Panc1 (cell line): ENCODE measurements around the gene IL19. TPM values are rescaled to one million over a fixed set of nuclear protein-coding genes. Genes with fewer than 3 reads are reported as not detected.

Source experiments
- ATAC-seq: fragments of 200-7000 bp; cut with Tn5 transposase; 2 replicates; pipeline ENCODE4 v1.9.1; 2020; ENCODE audit warnings: mild to moderate bottlenecking, moderate library complexity
- BruUV-seq: library from RNA; stranded (reverse); fragments of 400-500 nt; replicated peaks from 2 replicates; lab custom pipeline; 2021; lab: Mats Ljungman, UMichigan
- CTCF ChIA-PET: fragments of 300-600 bp; sonication (Branson Sonifier 250); formaldehyde crosslinking; loops from one replicate; lab custom pipeline; 2022; ENCODE audit warnings: antibody characterized with exemption; lab: Charles Lee
- POLR2A ChIA-PET: fragments of 300-600 bp; sonication (Branson Sonifier 250); formaldehyde crosslinking; loops from one replicate; lab custom pipeline; 2022; ENCODE audit warnings: antibody characterized with exemption; lab: Charles Lee
- DNase-seq: peaks from one replicate; pipeline ENCODE4 v3.0.0-alpha.2; 2010; ENCODE audit warnings: low read depth, low spot score
- H3K27ac ChIP-seq: 2 replicates; pipeline ENCODE4 v1.5.1; 2011; ENCODE audit warnings: mild to moderate bottlenecking, low read length, inconsistent platforms
- H3K27me3 ChIP-seq: fragments of 200-500 bp; sonication (Bioruptor generic); 2 replicates; pipeline ENCODE4 v1.6.0; 2014; ENCODE audit warnings: low read length, inconsistent platforms; ENCODE audit not compliant: control insufficient read depth, insufficient read depth
- H3K36me3 ChIP-seq: fragments of 200-500 bp; sonication (Bioruptor generic); 2 replicates; pipeline ENCODE4 v1.5.1; 2014; ENCODE audit warnings: inconsistent platforms, mild to moderate bottlenecking, low read length, moderate library complexity; ENCODE audit not compliant: control insufficient read depth, insufficient read depth
- H3K4me1 ChIP-seq: 2 replicates; pipeline ENCODE4 v1.5.1; 2011; ENCODE audit warnings: inconsistent platforms, mild to moderate bottlenecking, low read length, moderate library complexity; ENCODE audit not compliant: control insufficient read depth, insufficient read depth
- H3K4me3 ChIP-seq, 2 experiments: 2 replicates each; pipeline ENCODE4 v1.5.1; 2011 to 2012; ENCODE audit warnings: low read depth in 2 of 2, low read length in 2 of 2, mild to moderate bottlenecking in 2 of 2, inconsistent platforms in 1 of 2, moderate library complexity in 1 of 2
- H3K9me3 ChIP-seq: fragments of 200-500 bp; sonication (Bioruptor generic); 2 replicates; pipeline ENCODE4 v1.5.1; 2014; ENCODE audit warnings: low read depth, mild to moderate bottlenecking, inconsistent platforms, low read length, moderate library complexity; ENCODE audit not compliant: control insufficient read depth, insufficient read depth
- CTCF ChIP-seq: fragments of 450-650 bp; IDR thresholded peaks from 2 replicates; pipeline ENCODE4 v1.5.1; 2017; ENCODE audit warnings: mild to moderate bottlenecking
- POLR2AphosphoS5 ChIP-seq: IDR thresholded peaks from 2 replicates; pipeline ENCODE4 v1.6.1; 2012; ENCODE audit warnings: mild to moderate bottlenecking, low read depth, low read length, moderate library complexity
- REST ChIP-seq, 2 experiments: IDR thresholded peaks; 2 replicates each; pipeline ENCODE4 v1.6.1; 2011 to 2012; ENCODE audit warnings: low read depth in 2 of 2, control low read depth in 1 of 2, low read length in 1 of 2, mild to moderate bottlenecking in 1 of 2, moderate library complexity in 1 of 2; ENCODE audit not compliant: insufficient read depth in 1 of 2
- SIN3A ChIP-seq: IDR thresholded peaks from 2 replicates; pipeline ENCODE4 v1.6.1; 2012; ENCODE audit warnings: low read depth, mild to moderate bottlenecking, low read length, moderate library complexity, borderline replicate concordance; ENCODE audit not compliant: insufficient read depth
- TCF7L2 ChIP-seq: IDR thresholded peaks from 2 replicates; pipeline ENCODE4 v1.6.1; 2011; ENCODE audit warnings: mild to moderate bottlenecking, low read depth, low read length, inconsistent platforms
- in situ Hi-C: cut with HindIII; loops from 2 replicates; pipeline ENCODE4 v1.10.0; 2016; ENCODE audit warnings: low sequenced_read_pairs, low pct_unique_long_range_greater_than_20kb
- intact Hi-C: fragments of 100-400 bp; cut with micrococcal nuclease; formaldehyde crosslinking; loops from one replicate; pipeline ENCODE4 v1.10.0; 2022; ENCODE audit not compliant: unreplicated experiment
- total RNA-seq: library from RNA; stranded (reverse); gene quantifications from one replicate; pipeline ENCODE4 v1.2.1, GENCODE V29; 2021; ENCODE audit not compliant: unreplicated experiment

The IL19 gene
- total RNA-seq, 1 experiment from 2014 or later: not detected

GRCh38 chr1:206821493-206821892, 50.9 kb downstream of the IL19 start:
- ChIA-PET CTCF (no interaction called here), POLR2A (no interaction called here)
- Histone ChIP-seq H3K9me3 (no peaks in the 10 kb centered on the region), H3K4me1 (no peaks in the 10 kb centered on the region), H3K27ac (no peak overlapping the region), H3K27me3 (peaks cover 8% of the 10 kb centered on the region; the same call in 1 of the 2 replicates), H3K36me3 (no peaks in the 10 kb centered on the region), H3K4me3 (no peak overlapping the region)
- no peak for ATAC-seq
- intact Hi-C loops (no loop called here), in situ Hi-C loops (no loop called here)
- BruUV-seq: no TSS peak
- DNase-seq: no peak
- TF ChIP-seq REST (IDR thresholded peaks at IDR 0.05; ENCODE audit: insufficient read depth in 1 of 2, low read depth in 2 of 2, low read length in 1 of 2) (no peak), POLR2AphosphoS5 (no peak), TCF7L2 (no peak), SIN3A (no peak), CTCF (no peak)

DNA sequence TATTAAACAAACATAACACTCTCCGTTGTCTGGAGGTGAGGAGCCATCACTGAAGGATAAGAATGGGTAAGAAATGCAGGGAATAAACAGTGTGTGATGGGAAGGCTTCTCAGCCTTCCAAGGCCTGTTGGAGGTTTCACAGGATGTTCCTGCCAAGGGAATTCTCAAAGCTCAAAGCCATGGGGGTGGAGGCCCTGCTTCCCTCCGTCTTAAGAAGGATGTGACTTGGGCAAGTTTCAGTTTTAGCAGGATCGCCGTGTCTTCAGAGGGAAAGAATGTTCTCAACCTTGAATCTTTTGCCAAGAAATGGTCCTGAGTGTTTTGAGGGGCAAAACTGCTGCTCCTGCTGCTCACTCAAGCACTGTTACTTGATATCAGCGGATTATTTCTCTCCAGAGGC, 53.2 kb downstream of the IL19 start:
- Histone ChIP-seq H3K4me1 (no peaks in the 10 kb centered on the region), H3K4me3 (no peak overlapping the region), H3K27ac (no peak overlapping the region), H3K9me3 (no peaks in the 10 kb centered on the region), H3K36me3 (no peaks in the 10 kb centered on the region), H3K27me3 (peaks cover 6% of the 10 kb centered on the region; the same call in 1 of the 2 replicates)
- TF ChIP-seq REST (IDR thresholded peaks at IDR 0.05; ENCODE audit: insufficient read depth in 1 of 2, low read depth in 2 of 2, low read length in 1 of 2) (no peak), CTCF (no peak), POLR2AphosphoS5 (no peak), TCF7L2 (no peak), SIN3A (no peak)
- no peak for DNase-seq
- ChIA-PET POLR2A (no interaction called here), CTCF (no interaction called here)
- intact Hi-C loops (no loop called here), in situ Hi-C loops (no loop called here)
- no peak for ATAC-seq
- no TSS peak for BruUV-seq
